Suprapubic skin (tissue), 3 donors: Measurements from ENCODE around the gene BIN1.

Source experiments
- EP300 ChIP-seq: sonication (generic); formaldehyde crosslinking; IDR thresholded peaks from one replicate; pipeline ENCODE4 v1.6.1; 2017; ENCODE audit warnings: antibody characterized with exemption
- POLR2A ChIP-seq, 2 donors: fragments of 450-650 bp; IDR thresholded peaks; one replicate each; pipeline ENCODE4 v1.6.1; 2017; ENCODE audit warnings: antibody characterized with exemption in 2 of 2, mild to moderate bottlenecking in 2 of 2, moderate library complexity in 2 of 2
- TF ChIP-seq, protein P1 (sequence below), 2 donors: fragments of 200-600 bp in 1 of 2; fragments of 450-650 bp in 1 of 2; sonication (generic) in 1 of 2; IDR thresholded peaks; one replicate each; pipeline ENCODE4 v1.5.1; 2016 to 2019; ENCODE audit warnings: antibody characterized with exemption in 2 of 2, mild to moderate bottlenecking in 1 of 2, moderate library complexity in 1 of 2

DNA sequence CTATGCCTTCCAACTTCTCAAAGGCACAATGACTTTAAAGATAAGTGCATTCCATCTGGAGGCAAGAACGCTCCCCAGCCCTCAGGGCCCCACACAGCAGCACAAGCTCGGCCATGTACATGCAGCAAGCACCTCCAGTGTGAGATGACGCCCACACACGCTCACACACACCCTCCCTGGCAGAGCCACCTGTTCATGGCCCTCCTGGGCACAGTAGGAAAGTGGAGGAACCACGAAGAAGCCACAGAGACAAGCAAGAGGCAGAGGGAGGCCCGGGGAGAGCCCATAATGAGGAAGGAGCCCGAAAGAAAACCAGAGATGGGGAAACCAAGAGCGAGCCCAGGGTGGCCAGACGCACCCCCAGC, 21.7 kb downstream of the BIN1 start:
- TF ChIP-seq, protein P1, sequence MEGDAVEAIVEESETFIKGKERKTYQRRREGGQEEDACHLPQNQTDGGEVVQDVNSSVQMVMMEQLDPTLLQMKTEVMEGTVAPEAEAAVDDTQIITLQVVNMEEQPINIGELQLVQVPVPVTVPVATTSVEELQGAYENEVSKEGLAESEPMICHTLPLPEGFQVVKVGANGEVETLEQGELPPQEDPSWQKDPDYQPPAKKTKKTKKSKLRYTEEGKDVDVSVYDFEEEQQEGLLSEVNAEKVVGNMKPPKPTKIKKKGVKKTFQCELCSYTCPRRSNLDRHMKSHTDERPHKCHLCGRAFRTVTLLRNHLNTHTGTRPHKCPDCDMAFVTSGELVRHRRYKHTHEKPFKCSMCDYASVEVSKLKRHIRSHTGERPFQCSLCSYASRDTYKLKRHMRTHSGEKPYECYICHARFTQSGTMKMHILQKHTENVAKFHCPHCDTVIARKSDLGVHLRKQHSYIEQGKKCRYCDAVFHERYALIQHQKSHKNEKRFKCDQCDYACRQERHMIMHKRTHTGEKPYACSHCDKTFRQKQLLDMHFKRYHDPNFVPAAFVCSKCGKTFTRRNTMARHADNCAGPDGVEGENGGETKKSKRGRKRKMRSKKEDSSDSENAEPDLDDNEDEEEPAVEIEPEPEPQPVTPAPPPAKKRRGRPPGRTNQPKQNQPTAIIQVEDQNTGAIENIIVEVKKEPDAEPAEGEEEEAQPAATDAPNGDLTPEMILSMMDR (IDR thresholded peaks at IDR 0.05): no peak
- TF ChIP-seq POLR2A (IDR thresholded peaks at IDR 0.05): no peak
- no peak for TF ChIP-seq EP300
